Naive thymus-derived CD4-positive, alpha-beta T cell (primary cell): ENCODE measurements around the gene SLC6A11. TPM values are rescaled to one million over a fixed set of nuclear protein-coding genes. Genes with fewer than 3 reads are reported as not detected.

Experiments
- ATAC-seq: fragments of 150-1000 bp; cut with Tn5 transposase; 2 replicates; pipeline ENCODE4 v1.10.0; 2021; ENCODE audit warnings: mild to moderate bottlenecking, moderate library complexity
- CTCF ChIA-PET: fragments of 350-600 bp; sonication (Branson Sonifier 250); formaldehyde crosslinking; loops from one replicate; lab custom pipeline; 2021; ENCODE audit warnings: antibody characterized with exemption; lab: Charles Lee
- POLR2A ChIA-PET: fragments of 350-600 bp; sonication (Branson Sonifier 250); formaldehyde crosslinking; loops from one replicate; lab custom pipeline; 2021; ENCODE audit warnings: antibody characterized with exemption, inconsistent platforms; lab: Charles Lee
- DNase-seq, 9 donors: peaks; one replicate each; pipeline versions ENCODE4 v3.0.0 to v3.0.0-alpha.2; 2020 to 2022; ENCODE audit warnings: mixed read lengths in 1 of 9
- H3K27ac ChIP-seq: one replicate; pipeline ENCODE4 v1.7.0; 2013; ENCODE audit warnings: mild to moderate bottlenecking, low read depth, low read length, moderate library complexity
- H3K27me3 ChIP-seq, 2 donors: one replicate each; pipeline ENCODE4 v1.7.0; 2013; ENCODE audit warnings: low read length in 2 of 2, mild to moderate bottlenecking in 2 of 2, moderate library complexity in 2 of 2; ENCODE audit not compliant: control insufficient read depth in 2 of 2, insufficient read depth in 2 of 2
- H3K36me3 ChIP-seq, 3 experiments: 1 replicate in 2 of 3; 2 replicates in 1 of 3; pipeline ENCODE4 v1.7.0; 2013; ENCODE audit warnings: low read length in 3 of 3, mild to moderate bottlenecking in 3 of 3, moderate library complexity in 1 of 3; ENCODE audit not compliant: insufficient read depth in 3 of 3, control insufficient read depth in 2 of 3
- H3K4me1 ChIP-seq, 2 donors: one replicate each; pipeline ENCODE4 v1.7.0; 2013; ENCODE audit warnings: low read length in 2 of 2, mild to moderate bottlenecking in 2 of 2, moderate library complexity in 1 of 2; ENCODE audit not compliant: control insufficient read depth in 2 of 2, insufficient read depth in 2 of 2
- H3K4me3 ChIP-seq: 2 replicates; pipeline ENCODE4 v1.7.0; 2013; ENCODE audit warnings: mild to moderate bottlenecking, low read length
- H3K9me3 ChIP-seq, 3 experiments: 1 replicate in 2 of 3; 2 replicates in 1 of 3; pipeline ENCODE4 v1.7.0; 2013; ENCODE audit warnings: low read length in 3 of 3; ENCODE audit not compliant: control insufficient read depth in 2 of 3
- H3K27ac Mint-ChIP-seq, 9 donors: one replicate each; pipeline ENCODE4 v1.8.0; 2020 to 2022; ENCODE audit warnings: mixed read lengths in 9 of 9, mild to moderate bottlenecking in 8 of 9, moderate library complexity in 5 of 9, inconsistent platforms in 2 of 9
- H3K27me3 Mint-ChIP-seq, 5 donors: one replicate each; pipeline ENCODE4 v1.8.0; 2021 to 2022; ENCODE audit warnings: mixed read lengths in 5 of 5, mild to moderate bottlenecking in 1 of 5
- H3K36me3 Mint-ChIP-seq, 5 donors: one replicate each; pipeline ENCODE4 v1.8.0; 2020 to 2022; ENCODE audit warnings: mixed read lengths in 5 of 5, mild to moderate bottlenecking in 3 of 5, inconsistent platforms in 1 of 5
- H3K4me1 Mint-ChIP-seq, 7 donors: one replicate each; pipeline ENCODE4 v1.8.0; 2020 to 2022; ENCODE audit warnings: mixed read lengths in 7 of 7, mild to moderate bottlenecking in 3 of 7, inconsistent platforms in 1 of 7
- H3K4me3 Mint-ChIP-seq, 10 donors: one replicate each; pipeline ENCODE4 v1.8.0; 2020 to 2022; ENCODE audit warnings: mild to moderate bottlenecking in 10 of 10, mixed read lengths in 10 of 10, moderate library complexity in 6 of 10, inconsistent platforms in 2 of 10
- H3K9me3 Mint-ChIP-seq, 11 donors: one replicate each; pipeline ENCODE4 v1.8.0; 2020 to 2022; ENCODE audit warnings: mixed read lengths in 11 of 11, mild to moderate bottlenecking in 4 of 11, inconsistent platforms in 1 of 11, moderate library complexity in 1 of 11
- intact Hi-C, 2 donors: fragments of 100-400 bp; cut with micrococcal nuclease; formaldehyde crosslinking; loops; one replicate each; pipeline ENCODE4 v1.15.1; 2023
- polyA plus RNA-seq, 2 donors: library from polyadenylated mRNA; unstranded; fragments of 300-500 nt; fragmentation: Illumina TruSeq; gene quantifications; one replicate each; pipeline ENCODE4 v1.2.3, GENCODE V29; 2021
- total RNA-seq, 6 experiments: library from RNA in 5 of 6; stranded (reverse) in 5 of 6; gene quantifications; 1 replicate in 5 of 6; 2 replicates in 1 of 6; pipeline ENCODE4 v1.2.3 and lab custom pipeline; 2021 to 2026

SLC6A11 gene
- total and polyA plus RNA-seq, 7 experiments from 2014 or later, result not detected

DNA sequence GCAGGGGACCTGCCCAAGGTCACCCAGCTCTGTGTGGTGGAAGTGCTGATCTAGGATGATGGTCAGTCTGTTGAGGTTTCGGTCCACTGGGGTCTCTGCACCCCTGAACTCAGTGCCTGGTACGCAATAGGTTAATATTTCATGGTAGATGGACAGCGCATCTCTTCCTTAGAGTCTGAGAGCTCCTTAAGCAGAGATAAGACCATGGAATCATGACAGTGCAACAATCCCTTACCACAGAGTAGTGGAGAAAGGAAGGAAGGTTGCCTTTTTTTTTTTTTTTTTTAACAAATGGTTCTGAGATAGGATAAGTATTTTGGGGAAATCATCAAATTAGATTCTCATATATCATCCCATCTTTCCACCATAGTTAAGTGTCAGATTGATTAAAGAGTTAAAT, 96.8 kb downstream of the SLC6A11 start:
- Mint-ChIP-seq H3K36me3 (no peaks in the 10 kb centered on the region), H3K9me3 (peaks cover 3 to 32% (median 13%) of the 10 kb centered on the region in 11 donors), H3K27ac (no peak overlapping the region), H3K4me3 (no peak overlapping the region), H3K27me3 (peaks cover 0 to 29% (median 23%) of the 10 kb centered on the region in 5 donors), H3K4me1 (no peaks in the 10 kb centered on the region)
- CTCF ChIA-PET, result interaction anchor here (0.5 kb wide), 1 partner anchor 1288 kb away, joined by 4 read pairs; no protein-coding TSS in a partner anchor
- H3K9me3 ChIP-seq, result peaks cover 0 to 2% (median 0%) of the 10 kb centered on the region in 3 experiments
- POLR2A ChIA-PET, result no interaction called here
- H3K27ac ChIP-seq, result no peak overlapping the region
- H3K4me3 ChIP-seq, result no peak overlapping the region
- H3K36me3 ChIP-seq, result no peaks in the 10 kb centered on the region
- H3K27me3 ChIP-seq, result no peaks in the 10 kb centered on the region
- intact Hi-C loops, result no loop called here
- ATAC-seq (no peak), DNase-seq (no peak)
- H3K4me1 ChIP-seq, result no peaks in the 10 kb centered on the region

DNA sequence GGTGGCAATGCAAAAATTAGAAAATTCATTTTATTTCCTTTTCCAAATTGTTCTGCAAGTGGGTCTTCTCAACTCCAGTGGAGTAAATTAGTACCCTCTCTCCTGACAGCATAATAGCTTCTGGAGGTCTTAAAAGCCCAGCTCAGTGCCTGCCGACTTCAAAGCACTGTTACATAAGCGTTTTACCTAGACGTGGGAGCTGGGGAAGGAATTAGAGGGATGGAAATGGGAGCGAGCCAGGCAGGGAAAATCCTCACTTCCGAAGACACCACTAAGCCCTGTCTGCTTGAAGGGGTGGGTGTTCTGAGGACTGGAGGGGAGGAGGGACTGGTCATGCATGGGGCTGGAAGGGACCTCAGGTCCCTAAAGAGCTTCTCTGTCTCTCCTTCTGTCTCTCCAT, 99.3 kb downstream of the SLC6A11 start:
- Histone ChIP-seq H3K27me3 (no peaks in the 10 kb centered on the region), H3K4me1 (no peaks in the 10 kb centered on the region), H3K4me3 (no peak overlapping the region), H3K9me3 (no peaks in the 10 kb centered on the region), H3K27ac (no peak overlapping the region), H3K36me3 (no peaks in the 10 kb centered on the region)
- no peaks in the 10 kb centered on the region for H3K4me1 Mint-ChIP-seq
- ChIA-PET POLR2A (no interaction called here), CTCF (no interaction called here)
- no peaks in the 10 kb centered on the region for H3K36me3 Mint-ChIP-seq
- no peak overlapping the region for H3K4me3 Mint-ChIP-seq
- DNase-seq (no peak), ATAC-seq (no peak)
- H3K27ac Mint-ChIP-seq, result no peak overlapping the region
- peaks cover 2 to 47% (median 27%) of the 10 kb centered on the region in 5 donors for H3K27me3 Mint-ChIP-seq
- peaks cover 0 to 10% (median 0%) of the 10 kb centered on the region in 11 donors for H3K9me3 Mint-ChIP-seq
- intact Hi-C loops, result no loop called here

DNA sequence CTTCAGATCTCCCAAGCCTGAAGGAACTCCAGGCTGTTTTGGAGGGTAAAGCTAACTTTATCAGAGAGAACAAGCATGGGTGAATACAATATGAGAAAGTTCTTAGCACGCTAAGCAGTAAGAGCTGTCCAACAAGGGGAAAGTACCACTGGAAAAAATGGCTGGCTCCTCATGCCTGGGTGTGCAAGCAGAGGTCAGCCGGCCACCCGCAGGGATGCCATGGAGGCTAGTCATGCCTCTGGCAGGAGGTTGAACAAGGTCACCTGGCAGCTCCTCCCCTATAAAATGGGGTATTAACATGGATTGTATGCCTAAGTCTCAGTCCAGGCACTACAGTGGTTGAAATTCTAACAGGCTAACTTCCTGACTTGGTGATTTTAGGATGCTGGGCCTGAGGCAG, 101.1 kb downstream of the SLC6A11 start:
- H3K27me3 ChIP-seq, result no peaks in the 10 kb centered on the region
- ATAC-seq (no peak), DNase-seq (no peak)
- no peak overlapping the region for H3K4me3 ChIP-seq
- no peaks in the 10 kb centered on the region for H3K9me3 ChIP-seq
- H3K36me3 Mint-ChIP-seq, result peaks cover 0 to 3% (median 0%) of the 10 kb centered on the region in 5 donors
- POLR2A ChIA-PET, result no interaction called here
- H3K4me3 Mint-ChIP-seq, result no peak overlapping the region
- H3K4me1 ChIP-seq, result no peaks in the 10 kb centered on the region
- H3K27me3 Mint-ChIP-seq, result peaks cover 2 to 59% (median 33%) of the 10 kb centered on the region in 5 donors
- H3K9me3 Mint-ChIP-seq, result peaks cover 0 to 16% (median 0%) of the 10 kb centered on the region in 11 donors
- CTCF ChIA-PET, result no interaction called here
- intact Hi-C loops, result no loop called here
- H3K27ac Mint-ChIP-seq, result no peak overlapping the region
- no peaks in the 10 kb centered on the region for H3K36me3 ChIP-seq
- H3K27ac ChIP-seq, result no peak overlapping the region
- H3K4me1 Mint-ChIP-seq, result no peaks in the 10 kb centered on the region

DNA sequence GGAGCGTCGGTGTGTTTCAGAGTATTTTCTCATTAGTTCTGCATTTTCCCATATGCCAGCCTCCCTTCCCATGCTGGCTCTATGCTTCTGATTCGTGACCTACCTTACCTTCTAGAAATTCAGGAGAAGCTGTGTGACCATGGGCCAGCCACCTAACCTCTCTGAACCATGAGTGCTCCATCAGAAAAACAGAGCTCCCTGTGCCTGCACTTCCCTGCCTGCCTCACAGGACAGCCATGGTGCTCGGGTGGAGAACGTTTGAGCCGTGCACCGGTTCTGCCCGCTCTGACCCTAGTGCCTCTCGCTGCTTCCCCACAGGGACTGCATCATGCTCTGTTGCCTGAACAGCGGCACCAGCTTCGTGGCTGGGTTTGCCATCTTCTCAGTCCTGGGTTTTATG, 102.0 kb downstream of the SLC6A11 start:
- Mint-ChIP-seq H3K9me3 (peaks cover 0 to 18% (median 3%) of the 10 kb centered on the region in 11 donors), H3K4me1 (no peaks in the 10 kb centered on the region), H3K4me3 (no peak overlapping the region), H3K36me3 (peaks cover 0 to 3% (median 0%) of the 10 kb centered on the region in 5 donors), H3K27ac (no peak overlapping the region), H3K27me3 (peaks cover 2 to 59% (median 32%) of the 10 kb centered on the region in 5 donors)
- ATAC-seq (no peak), DNase-seq (no peak)
- ChIA-PET POLR2A (no interaction called here), CTCF (no interaction called here)
- no peaks in the 10 kb centered on the region for H3K4me1 ChIP-seq
- no peaks in the 10 kb centered on the region for H3K27me3 ChIP-seq
- no peaks in the 10 kb centered on the region for H3K36me3 ChIP-seq
- no peaks in the 10 kb centered on the region for H3K9me3 ChIP-seq
- H3K27ac ChIP-seq, result no peak overlapping the region
- intact Hi-C loops, result no loop called here
- no peak overlapping the region for H3K4me3 ChIP-seq

DNA sequence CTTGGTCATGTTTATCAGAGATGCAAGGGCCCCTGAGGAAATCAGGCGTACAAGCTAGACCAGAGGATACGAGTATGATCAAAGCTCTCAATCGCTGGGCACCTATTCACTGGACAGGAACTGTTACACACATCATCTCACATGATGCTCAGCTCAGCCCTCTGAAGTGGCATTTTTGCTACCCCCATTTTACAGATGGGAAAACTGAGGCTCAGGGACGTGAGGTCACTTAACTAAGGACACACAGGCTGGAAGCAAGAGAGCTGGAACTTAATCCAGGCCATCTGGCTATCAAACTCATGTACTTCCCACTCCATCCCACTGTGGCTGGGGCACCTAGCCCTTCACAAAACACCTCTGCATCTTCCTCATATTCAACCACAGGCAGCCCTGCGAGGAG, 103.6 kb downstream of the SLC6A11 start:
- intact Hi-C loops, result no loop called here
- Histone ChIP-seq H3K9me3 (no peaks in the 10 kb centered on the region), H3K36me3 (no peaks in the 10 kb centered on the region), H3K4me3 (no peak overlapping the region), H3K4me1 (no peaks in the 10 kb centered on the region), H3K27ac (no peak overlapping the region), H3K27me3 (no peaks in the 10 kb centered on the region)
- DNase-seq, result no peak
- no peaks in the 10 kb centered on the region for H3K4me1 Mint-ChIP-seq
- ChIA-PET POLR2A (no interaction called here), CTCF (no interaction called here)
- no peak overlapping the region for H3K27ac Mint-ChIP-seq
- peaks cover 0 to 25% (median 3%) of the 10 kb centered on the region in 11 donors for H3K9me3 Mint-ChIP-seq
- peaks cover 5 to 58% (median 29%) of the 10 kb centered on the region in 5 donors for H3K27me3 Mint-ChIP-seq
- no peak overlapping the region for H3K4me3 Mint-ChIP-seq
- peaks cover 0 to 3% (median 0%) of the 10 kb centered on the region in 5 donors for H3K36me3 Mint-ChIP-seq
- ATAC-seq, result no peak

DNA sequence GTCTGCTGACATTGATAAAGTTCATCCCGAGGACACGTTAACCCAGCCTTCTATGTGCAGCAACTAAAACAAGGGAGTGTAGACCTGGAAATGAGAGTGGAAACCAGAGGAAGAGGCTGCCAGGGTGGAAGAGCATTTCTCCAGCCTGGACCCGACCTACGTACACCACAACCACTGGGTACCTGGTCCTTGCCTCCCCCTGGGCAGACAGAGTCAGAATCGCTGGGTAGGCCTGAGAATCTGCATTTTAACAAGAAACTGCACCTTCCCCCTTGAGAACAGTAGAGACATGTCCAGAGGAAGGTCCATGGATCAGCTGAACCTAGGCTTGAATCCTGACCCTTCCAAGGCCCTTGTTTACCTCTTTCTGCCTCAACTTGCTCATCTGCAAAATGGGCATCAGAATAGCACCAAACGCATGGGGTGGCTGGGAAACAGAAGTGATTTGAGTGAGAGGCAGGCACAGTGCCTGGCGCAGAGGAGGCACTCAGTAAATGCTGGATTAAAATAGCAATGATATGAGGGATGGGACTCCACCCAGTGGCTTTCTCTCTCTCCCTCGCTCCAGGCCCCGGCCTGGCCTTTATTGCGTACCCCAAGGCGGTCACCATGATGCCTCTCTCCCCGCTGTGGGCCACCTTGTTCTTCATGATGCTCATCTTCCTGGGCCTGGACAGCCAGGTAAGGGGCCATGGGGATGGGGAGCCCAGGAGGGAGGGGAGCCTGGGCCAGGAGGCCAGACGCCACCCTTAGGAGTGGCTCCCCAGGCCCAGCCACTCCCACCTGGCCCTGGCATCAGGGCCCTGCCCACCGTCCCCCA, 109.6 kb downstream of the SLC6A11 start:
- intact Hi-C loops, result no loop called here
- no peak overlapping the region for H3K27ac Mint-ChIP-seq
- ChIA-PET POLR2A (no interaction called here), CTCF (no interaction called here)
- DNase-seq (no peak), ATAC-seq (no peak)
- H3K27ac ChIP-seq, result no peak overlapping the region
- no peak overlapping the region for H3K4me3 Mint-ChIP-seq
- H3K4me3 ChIP-seq, result no peak overlapping the region
- H3K4me1 ChIP-seq, result no peaks in the 10 kb centered on the region
- H3K27me3 Mint-ChIP-seq, result peaks cover 3 to 27% (median 11%) of the 10 kb centered on the region in 5 donors
- H3K27me3 ChIP-seq, result no peaks in the 10 kb centered on the region
- no peaks in the 10 kb centered on the region for H3K9me3 ChIP-seq
- no peaks in the 10 kb centered on the region for H3K36me3 ChIP-seq
- H3K4me1 Mint-ChIP-seq, result no peaks in the 10 kb centered on the region
- peaks cover 0 to 24% (median 4%) of the 10 kb centered on the region in 11 donors for H3K9me3 Mint-ChIP-seq
- peaks cover 0 to 3% (median 0%) of the 10 kb centered on the region in 5 donors for H3K36me3 Mint-ChIP-seq
